Embryonic facial prominence (tissue), 1 donor: ENCODE data around the gene HABP4.
A peak's percentile ranks its signal among the peaks of the same experiment; 100 is the strongest.

Source experiments
- DNase-seq: peaks from one replicate; pipeline ENCODE4 v3.0.0-alpha.2; 2016; ENCODE audit errors: extremely low spot score

The HABP4 gene, protein sequence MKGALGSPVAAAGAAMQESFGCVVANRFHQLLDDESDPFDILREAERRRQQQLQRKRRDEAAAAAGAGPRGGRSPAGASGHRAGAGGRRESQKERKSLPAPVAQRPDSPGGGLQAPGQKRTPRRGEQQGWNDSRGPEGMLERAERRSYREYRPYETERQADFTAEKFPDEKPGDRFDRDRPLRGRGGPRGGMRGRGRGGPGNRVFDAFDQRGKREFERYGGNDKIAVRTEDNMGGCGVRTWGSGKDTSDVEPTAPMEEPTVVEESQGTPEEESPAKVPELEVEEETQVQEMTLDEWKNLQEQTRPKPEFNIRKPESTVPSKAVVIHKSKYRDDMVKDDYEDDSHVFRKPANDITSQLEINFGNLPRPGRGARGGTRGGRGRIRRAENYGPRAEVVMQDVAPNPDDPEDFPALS

GRCh38 chr9:96449845-96450612 is at the start of gene HABP4:
HABP4 (plus strand) TSS chr9:96450169; CDS start chr9:96450280, 111 bp downstream.
- DNase-seq, result peak; percentile 94

DNA sequence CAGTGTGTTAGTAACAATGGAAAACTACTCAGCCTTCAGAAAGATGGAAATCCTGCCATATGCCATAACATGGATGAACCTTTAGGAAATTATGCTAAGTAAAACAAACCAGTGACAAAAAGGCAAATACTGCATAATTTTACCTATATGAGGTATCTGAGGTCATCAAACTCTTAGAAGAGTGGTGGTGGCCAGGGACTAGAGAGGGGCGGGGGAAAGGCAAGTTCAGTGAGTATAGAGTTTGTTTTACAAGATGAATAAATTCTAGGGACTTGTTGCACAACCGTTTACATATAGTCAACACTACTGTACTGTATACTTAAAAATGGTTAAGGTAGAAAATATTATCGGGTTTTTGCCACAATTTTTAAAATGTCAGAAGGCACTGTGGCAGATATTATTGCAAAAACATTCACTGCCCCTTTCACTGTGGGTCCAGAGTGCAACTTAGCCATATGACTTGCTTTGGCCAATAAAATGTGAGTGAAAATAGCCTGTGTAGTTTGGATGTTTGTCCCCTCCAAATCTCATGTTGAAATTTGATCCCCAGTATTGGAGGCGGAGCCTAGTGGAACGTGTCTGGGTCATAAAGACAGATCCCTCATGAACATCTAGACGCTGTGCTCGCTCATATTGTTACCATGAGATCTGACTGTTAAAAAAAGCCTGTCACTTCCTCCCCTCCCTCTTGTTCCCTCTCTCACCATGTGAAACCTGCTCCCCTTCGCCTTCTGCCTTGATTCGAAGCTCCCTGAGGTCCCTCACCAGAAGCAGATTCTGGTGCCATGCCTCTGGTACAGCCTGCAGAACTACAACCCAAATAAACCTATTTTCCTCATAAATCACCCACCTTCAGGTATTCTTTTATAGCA is 41.3 kb upstream of the HABP4 start:
- no peak for DNase-seq

GRCh38 chr9:96411129-96411838 is 38.7 kb upstream of the HABP4 start:
- no peak for DNase-seq

DNA sequence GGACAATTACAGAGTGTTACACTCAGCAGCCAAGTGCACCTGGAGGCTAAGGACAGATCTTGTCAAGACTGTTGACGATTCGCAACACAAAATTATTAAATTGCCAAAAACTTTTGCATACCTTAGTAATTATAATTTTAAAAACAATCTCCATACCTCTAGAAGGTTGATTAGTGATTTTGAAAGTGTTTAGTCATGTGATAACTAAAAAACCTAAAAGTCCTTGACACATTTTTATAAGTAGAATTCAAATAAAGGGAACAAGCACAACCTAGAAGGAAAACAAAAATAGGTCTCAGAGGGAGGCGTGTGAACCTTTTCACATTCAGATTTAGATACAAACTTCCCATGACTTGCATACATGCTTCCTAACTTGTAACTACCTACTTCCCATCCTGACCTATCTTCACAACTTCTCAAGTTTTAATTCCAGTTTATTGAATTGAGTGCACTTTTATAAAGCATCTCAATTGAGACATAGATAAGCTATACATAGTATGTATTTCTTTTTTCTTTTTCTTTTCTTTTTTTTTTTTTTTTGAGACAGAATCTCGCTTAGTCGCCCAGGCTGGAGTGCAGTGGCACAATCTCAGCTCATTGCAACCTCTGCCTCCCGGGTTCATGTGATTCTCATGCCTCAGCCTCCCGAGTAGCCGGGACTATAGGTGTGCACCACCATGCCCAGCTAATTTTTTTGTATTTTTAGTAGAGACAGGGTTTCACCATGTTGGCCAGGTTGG is 37.6 kb upstream of the HABP4 start:
- no peak for DNase-seq

- DNase-seq, result no peak
These were observed 36.4 kb upstream of the HABP4 start for GRCh38 chr9:96413302-96414221.

DNA sequence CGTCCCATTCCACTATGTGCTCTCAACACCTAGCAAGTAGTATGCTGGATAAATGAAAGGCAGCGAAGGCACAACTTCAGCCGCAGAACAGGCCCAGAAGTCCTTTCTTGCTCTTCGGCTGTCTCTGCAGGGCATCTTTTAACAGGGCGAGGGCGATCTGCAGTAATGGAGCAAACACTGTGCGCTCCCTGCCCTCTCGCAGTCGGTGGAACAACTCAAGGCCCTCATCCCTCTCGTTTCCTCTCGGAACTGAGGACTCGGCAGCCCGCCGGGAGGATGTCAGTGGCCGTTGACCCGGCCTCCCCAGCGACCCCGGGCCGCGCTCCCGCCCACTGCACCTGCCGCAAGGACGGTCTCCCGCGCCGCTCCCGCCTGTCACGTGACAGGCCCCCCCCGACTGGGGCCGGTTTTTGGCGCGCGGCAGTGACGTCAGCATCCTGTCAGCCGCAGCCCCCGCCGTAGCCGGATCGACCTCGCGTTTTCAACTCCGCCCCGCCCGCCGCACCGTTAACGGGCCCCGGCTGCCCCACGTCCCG is 32.9 kb upstream of the HABP4 start:
- DNase-seq, result peak; percentile 46

DNA sequence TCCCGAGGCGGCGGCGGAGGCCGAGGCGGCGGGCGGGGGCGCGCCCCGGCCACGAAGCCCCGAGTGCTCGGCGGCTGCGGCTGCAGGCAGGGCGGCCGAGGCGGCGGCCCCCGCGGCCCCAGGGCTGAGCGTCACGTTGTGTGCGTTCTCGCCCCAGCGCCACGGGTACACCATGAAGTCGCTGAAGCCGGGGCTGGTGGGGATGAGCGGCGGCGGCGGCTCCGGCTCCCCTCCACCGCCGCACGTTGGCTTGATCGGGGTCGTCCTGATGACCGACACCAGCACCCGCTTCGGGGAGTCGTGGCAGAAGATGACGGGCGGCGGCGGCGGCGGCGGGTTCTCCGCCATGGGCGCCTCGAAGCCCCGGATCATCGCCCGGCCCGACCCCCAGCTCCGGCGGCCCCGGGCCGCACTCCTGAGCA is 32.3 kb upstream of the HABP4 start:
- no peak for DNase-seq

GRCh38 chr9:96418083-96418919 is 31.7 kb upstream of the HABP4 start, which contains the start of gene ZNF367:
ZNF367 (minus strand) TSS chr9:96418370; CDS start chr9:96418032, 338 bp downstream.
- DNase-seq, result peak; percentile 93

DNA sequence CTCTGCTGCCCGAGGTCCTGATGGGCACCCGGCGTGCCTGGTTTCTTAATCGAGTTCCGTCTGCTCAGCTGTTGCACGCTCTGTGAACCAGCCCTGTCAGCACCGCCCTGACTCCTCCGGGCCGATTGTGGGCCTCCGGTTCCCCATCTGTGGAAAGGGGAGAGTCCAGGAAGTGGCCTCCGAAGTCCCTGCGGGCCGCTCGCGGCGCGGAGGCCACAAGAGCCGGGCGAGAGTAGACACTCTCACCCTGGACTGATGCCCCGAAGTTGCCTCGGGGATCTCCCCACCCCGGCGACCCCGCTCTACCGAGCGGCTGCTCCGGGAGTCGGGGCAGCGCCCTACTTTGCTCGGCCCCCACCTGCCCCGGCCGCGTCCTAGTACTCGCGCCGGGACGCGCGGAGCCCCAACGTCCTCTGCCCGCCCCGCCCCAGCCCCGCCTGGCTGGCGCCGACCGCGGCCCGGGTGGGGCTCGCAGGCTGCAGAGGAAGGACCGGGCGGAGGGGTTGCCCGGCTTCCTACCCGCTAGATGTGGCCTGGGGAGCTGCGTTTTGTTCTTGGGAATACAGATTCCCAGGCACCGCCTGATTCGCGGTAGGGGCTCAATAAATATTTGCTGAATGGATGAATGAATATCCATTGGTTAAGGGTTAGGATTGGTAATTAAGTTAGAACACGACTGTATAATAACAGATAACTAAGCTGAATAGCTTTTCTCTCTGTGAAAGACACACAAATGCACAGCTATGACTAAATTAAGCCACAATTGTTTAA is 30.9 kb upstream of the HABP4 start:
- DNase-seq, result peak; percentile 35

GRCh38 chr9:96419691-96419969 is 30.3 kb upstream of the HABP4 start:
- DNase-seq, result no peak

- no peak for DNase-seq
These were observed 29.3 kb upstream of the HABP4 start for GRCh38 chr9:96420468-96421219.

DNA sequence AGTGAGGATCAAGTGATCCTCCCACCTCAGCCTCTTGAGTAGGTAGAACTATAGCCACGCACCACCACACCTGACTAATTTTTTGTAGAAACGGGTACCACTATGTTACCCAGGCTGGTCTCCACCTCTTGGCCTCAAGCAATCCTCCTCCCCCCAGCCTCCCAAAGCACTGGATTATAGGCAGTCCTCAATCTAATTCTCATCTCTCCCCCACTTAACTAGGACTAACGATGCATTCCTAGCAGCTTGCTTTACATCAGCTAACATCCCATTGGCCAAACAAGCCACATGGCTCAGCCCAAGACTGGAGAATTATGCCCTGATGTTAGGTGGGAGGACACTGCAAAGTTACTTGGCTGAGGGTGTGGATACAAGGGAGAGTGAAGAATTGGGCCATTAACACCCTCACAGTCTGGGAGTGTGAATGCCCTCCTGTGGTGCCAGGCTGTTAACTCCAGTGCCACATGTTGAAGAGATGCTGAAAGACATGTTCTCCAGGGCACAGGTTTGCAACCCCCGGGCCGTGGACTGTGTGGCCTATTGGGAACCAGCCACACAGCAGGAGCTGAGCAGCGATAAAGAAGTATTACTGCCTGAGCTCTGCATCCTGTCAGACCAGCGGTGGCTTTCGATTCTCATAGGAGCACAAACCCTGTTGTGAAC is 26.5 kb upstream of the HABP4 start:
- no peak for DNase-seq

GRCh38 chr9:96423985-96424336 is 26.0 kb upstream of the HABP4 start:
- no peak for DNase-seq

GRCh38 chr9:96425500-96426169 is 24.3 kb upstream of the HABP4 start:
- no peak for DNase-seq

DNA sequence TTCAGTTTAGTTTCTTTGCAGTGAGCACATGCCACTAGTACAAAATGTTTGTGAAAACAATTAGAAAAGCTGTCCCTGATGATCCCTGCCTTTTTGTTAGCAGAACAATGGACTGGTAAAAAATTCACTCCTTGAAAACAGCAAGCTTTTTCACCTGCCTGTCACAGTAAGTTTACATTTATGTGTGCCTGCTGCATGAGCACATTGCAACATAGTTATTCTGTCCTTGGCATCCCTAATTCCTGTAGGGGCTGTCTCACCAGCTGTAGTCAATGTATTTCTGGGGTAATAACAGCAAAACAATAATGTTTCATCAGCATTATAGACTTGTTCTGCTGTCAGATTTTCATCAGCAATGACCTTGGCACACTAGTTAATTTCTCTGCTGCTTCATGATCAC is 20.2 kb upstream of the HABP4 start:
- no peak for DNase-seq

DNA sequence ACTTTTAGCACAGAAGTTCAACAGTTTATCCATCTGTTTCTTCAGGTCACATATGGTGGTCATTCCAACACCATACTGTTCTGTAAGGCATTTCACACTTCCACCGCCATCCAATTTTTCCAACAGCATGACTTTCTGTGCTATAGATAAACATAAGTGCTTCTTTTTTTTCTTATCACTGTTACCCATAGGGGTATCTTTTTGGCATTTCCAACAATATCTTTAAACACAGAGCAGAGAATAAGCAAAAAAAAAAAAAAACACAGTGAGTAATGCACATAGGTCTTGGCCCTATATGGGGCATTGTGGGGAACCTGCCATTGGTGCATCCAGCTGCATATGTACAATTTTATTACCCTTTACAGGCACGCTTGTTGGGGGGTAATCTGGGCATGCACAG is 19.6 kb upstream of the HABP4 start:
- DNase-seq, result no peak
